HG03175 (cell line): ENCODE results near the gene CASP9.
"Not testable (repeated sequence)": the region's sequence is repeated elsewhere in the genome, so short reads cannot be mapped to it uniquely, and the experiment has no call there.

Experiments
- ATAC-seq: cut with Tn5 transposase; IDR thresholded peaks from one replicate; pipeline ENCODE4 v1.9.1; 2021; ENCODE audit warnings: mild to moderate bottlenecking, moderate library complexity; ENCODE audit not compliant: unreplicated experiment

The CASP9 gene

GRCh38 chr1:15501208-15502032 lies 22.6 kb downstream of the CASP9 start:
- no peak for ATAC-seq

- no peak for ATAC-seq
Measured at GRCh38 chr1:15500184-15501178, 23.5 kb downstream of the CASP9 start.

DNA sequence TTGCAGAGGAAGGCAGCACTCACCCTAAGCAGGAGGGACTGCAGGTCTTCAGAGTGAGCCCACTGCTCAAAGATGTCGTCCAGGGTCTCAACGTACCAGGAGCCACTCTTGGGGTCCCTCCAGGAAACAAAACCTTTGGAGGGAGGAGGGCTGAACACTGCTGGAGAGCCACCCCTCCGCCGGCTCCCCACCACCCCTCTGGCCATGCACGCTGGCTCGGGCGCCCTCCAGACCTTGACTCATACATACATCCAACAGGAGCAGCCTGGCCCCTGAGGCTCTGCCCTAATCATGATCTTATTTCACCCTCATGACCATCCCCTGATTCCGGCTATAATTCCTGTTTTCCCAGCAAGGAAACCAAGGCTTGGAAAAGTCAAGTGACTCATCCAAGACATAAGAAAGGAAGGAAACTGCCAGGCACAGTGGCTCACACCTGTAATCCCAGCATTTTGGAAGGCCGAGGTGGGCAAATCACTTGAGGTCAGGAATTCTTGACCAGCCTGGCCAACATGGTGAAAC lies 30.1 kb downstream of the CASP9 start:
- ATAC-seq, result no peak

DNA sequence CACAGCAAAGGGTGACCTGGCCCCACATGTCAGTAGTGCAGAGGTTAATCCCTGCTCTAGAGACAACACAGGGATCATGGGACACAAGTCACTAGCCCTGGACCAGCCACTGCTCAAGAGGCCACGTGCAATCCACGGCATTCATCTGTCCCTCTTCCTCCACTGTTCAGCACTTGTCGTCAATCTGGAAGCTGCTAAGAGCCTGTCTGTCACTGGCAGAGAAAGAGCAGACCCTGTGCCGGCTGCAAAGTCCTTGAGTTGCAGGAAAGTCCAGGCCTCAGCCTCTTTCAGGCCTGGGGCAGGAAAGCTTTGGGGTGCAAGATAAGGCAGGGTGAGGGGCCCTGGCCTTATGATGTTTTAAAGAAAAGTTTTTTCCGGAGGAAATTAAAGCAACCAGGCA lies 31.4 kb downstream of the CASP9 start:
- no peak for ATAC-seq

GRCh38 chr1:15491010-15491409 lies 33.0 kb downstream of the CASP9 start:
- ATAC-seq, result not testable (repeated sequence)

- ATAC-seq, result no peak
Measured at GRCh38 chr1:15489052-15489736, 34.8 kb downstream of the CASP9 start.

DNA sequence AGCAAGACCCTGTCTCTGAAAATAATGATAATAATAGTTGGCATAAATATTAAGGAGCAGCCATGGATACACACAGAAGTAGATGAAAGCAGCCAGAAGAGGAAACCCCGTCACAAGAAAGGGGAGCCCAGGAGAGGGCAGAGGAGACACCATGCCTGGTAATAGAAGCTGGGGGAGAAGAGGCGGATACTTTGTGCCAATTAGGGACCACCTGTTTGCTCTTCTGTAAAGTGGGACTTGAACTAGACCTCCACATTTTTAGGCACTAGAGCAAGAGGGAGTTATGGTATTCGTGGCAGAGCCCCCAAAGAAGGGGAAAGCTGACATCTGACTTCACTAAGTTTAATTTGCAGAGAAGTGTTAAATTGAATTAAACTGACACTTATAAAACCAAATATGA lies 35.6 kb downstream of the CASP9 start:
- ATAC-seq, result no peak

DNA sequence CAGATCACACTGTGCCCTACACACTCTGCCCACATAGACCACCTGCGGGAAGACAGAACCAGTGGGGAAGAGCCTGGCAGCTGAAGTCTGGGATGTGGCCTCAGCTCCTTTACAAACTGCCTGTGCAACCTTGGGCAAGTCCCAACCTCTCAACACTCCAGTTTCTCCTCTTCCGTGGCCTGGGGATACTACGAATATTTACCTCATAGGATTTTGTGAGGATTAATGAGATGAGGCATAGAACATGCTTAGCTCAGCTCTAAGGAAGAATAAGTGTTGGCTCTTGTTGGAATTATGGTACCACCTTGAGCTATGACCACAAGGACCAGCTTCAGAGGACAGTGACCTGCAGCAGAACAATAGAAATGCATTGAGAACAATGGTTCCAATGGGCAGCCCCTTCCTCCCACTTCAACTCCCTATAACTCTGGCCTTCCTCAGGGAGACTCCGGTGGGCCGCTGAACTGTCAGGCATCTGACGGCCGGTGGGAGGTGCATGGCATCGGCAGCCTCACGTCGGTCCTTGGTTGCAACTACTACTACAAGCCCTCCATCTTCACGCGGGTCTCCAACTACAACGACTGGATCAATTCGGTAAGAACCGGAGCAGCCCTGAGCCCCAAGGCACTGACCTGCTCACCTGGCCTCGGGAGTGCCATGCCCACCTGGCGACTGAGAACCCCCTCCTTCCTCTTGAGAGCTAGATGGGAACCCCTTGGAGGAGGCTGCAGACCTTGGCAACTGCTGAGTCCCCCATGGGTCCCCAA lies 37.0 kb downstream of the CASP9 start:
- ATAC-seq, result not testable (repeated sequence)

DNA sequence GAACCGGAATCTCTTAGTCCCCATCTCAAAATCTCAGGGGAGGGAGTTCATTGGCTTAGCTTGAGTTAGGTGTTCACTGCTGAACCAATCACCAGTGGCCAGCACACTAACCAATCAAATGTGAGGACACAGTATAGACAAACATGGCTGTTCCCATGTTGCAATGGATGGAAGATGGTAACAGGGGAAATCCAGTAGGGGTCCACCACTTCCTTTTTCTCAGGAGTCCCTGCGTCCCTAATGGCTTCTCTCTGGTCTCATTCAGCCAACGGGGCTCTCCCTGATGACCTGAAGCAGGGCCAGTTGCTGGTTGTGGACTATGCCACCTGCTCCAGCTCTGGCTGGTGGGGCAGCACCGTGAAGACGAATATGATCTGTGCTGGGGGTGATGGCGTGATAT lies 38.4 kb downstream of the CASP9 start:
- ATAC-seq, result no peak

DNA sequence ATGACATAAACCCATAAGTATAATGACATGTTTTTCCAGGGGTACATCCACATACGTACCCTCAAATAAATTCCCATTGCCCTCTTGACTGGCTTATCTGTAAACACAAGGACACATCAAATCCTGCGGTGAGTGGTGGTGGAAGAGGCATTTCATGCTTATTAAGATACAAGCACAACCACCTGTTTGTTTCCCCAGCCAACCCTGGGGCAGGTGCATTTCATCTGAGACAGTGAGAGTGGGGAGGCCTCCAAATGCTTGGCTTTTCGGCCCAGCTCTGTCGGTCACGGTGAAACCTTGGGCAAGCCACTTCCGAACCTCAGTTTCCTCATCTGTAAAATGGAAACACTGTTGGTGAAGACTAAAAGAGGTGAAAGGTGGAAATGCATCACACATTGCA lies 39.6 kb downstream of the CASP9 start:
- not testable (repeated sequence) for ATAC-seq

- ATAC-seq, result no peak
Measured at GRCh38 chr1:15483971-15484370, 40.0 kb downstream of the CASP9 start.

DNA sequence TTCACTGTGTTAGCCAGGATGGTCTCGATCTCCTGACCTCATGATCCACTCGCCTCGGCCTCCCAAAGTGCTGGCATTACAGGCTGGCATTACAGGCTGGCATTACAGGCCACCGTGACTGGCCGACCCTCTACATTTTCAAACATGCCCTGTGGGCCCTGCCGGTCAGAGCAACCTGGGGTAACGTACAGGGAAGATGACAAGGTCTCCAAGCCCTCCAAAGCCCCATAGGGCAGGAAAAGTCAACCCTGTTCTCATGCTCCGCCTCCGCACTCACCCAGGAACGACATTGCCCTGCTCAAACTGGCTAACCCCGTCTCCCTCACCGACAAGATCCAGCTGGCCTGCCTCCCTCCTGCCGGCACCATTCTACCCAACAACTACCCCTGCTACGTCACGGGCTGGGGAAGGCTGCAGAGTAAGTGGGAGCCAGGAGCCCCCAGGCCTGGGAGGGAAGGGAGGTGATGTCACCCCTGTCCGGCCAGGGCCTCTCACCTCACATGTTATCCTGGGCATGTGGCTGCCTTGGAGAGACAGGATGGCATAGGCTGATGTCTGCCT lies 41.0 kb downstream of the CASP9 start:
- not testable (repeated sequence) for ATAC-seq

GRCh38 chr1:15482455-15482854 lies 41.6 kb downstream of the CASP9 start:
- not testable (repeated sequence) for ATAC-seq

GRCh38 chr1:15479654-15480347 lies 44.2 kb downstream of the CASP9 start:
- ATAC-seq, result no peak

DNA sequence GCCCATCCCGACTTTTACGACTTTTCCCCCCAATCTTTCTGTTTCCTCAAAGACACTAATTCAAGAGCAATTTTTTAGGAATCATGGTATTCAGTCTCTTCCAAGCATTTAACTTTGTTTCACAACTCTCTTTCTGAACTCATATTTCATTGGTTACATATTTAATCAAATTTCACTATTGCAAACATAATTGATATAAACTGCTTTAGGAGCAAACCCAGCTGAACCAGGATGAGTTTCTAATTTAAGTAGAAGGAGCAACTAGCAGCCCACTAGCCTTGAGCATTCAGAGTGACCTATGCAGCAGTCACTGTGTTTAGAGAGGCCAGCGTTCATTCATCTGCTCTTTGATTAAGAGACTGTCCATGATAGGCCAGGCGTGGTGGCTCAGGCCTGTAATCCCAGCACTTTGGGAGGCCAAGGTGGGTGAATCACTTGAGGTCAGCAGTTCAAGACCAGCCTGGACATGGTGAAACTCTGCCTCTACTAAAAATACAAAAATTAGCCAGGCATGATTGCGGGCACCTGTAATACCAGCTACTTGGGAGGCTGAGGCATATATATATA lies 46.3 kb downstream of the CASP9 start:
- ATAC-seq, result no peak

DNA sequence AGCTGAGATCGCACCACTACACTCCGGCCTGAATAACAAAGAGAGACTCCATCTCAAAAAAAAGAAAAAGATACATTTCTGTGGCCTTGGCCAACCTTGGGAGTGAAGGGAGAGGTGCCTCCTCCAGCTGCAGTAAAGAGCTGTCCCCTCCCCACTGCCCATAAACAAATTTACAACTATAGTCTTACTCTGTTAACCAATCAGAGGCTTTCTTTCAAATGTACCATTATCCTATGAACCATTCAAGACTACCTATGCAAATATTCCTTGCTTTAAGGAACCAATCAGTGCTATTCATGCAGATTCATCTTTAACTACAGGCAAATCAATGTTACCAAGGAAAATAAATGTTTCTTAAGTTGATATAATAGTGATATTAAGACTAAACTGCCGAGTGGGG lies 47.1 kb downstream of the CASP9 start:
- ATAC-seq, result no peak

DNA sequence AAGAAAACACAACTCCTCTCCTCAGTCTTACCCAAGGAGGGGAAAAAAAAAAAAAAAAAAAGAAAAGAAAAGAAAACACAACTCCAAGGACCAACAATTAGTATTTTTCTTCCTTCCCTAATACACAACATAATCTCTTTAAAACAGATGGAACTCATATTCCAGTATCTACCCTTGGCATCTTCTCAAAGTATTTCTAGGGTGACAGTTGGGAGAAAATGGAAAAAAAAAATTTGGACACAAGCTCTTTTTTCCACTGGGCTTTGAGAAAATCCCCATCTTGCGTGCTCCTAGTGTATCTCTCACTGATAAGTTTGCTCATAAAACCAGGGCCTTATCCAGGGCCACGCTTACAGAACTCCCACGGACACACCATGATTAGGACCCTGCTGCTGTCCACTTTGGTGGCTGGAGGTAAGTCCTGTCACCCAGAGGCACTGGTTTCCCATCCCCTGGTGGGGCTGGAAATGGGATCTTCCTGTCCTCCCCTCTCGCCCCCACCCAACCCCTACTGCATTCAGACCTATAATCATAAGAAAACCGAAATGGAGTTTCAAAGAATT lies 48.2 kb downstream of the CASP9 start, which contains the start of gene CELA2B:
Gene CELA2B, plus strand, starts transcription at position 353 of the 563 bp plus-strand sequence. Its CDS starts 22 bp downstream, at position 375.
- no peak for ATAC-seq

GRCh38 chr1:15472587-15472986 lies 51.4 kb downstream of the CASP9 start:
- ATAC-seq, result no peak
